ENCODE results near the gene SERPINA5. TPM values are rescaled to one million over a fixed set of nuclear protein-coding genes. Genes with fewer than 3 reads are reported as not detected.

SERPINA5 gene
- total and polyA plus RNA-seq, 2 of the 13 experiments (the other 11 are each of a cell fraction or from before 2014, with no cell fraction given): 449 to 498 TPM

- TF ChIP-seq SP4 (CRISPR knock-in tag; IDR thresholded peaks at IDR 0.05): no peak
- TF ChIP-seq ZNF510 (CRISPR knock-in tag; IDR thresholded peaks at IDR 0.05; ENCODE audit: low read depth): 0 out of 2 replicates have a peak, but pooled peaks have one; percentile 29
- TF ChIP-seq ZNF33B (CRISPR knock-in tag; IDR thresholded peaks at IDR 0.05): no peak
- no peak for TF ChIP-seq TAF15 (IDR thresholded peaks at IDR 0.05; ENCODE audit: low read depth, low read length, poor library complexity, severe bottlenecking)
- TF ChIP-seq SPEN (CRISPR knock-in tag; IDR thresholded peaks at IDR 0.05; ENCODE audit: low read depth): peak; percentile 22; the same call in 1 of the 2 replicates
- 0 out of 2 replicates have a peak, but pooled peaks have one; percentile 48 for TF ChIP-seq ARNT2 (CRISPR knock-in tag; IDR thresholded peaks at IDR 0.05; ENCODE audit: low read depth)
- TF ChIP-seq NCOA1 (CRISPR knock-in tag; IDR thresholded peaks at IDR 0.05): no peak
- no peak for TF ChIP-seq MAX (IDR thresholded peaks at IDR 0.05)
- TF ChIP-seq ZNF770 (CRISPR knock-in tag; IDR thresholded peaks at IDR 0.05): no peak
- no peak for TF ChIP-seq HMG20B (CRISPR knock-in tag; conservative IDR thresholded peaks at IDR 0.05)
- 0 out of 2 replicates have a peak, but pooled peaks have one; percentile 31 for TF ChIP-seq ZNF329 (CRISPR knock-in tag; IDR thresholded peaks at IDR 0.05; ENCODE audit: low read depth)
- peak; percentile 13; the same call in 1 of the 2 replicates for TF ChIP-seq HIVEP1 (CRISPR knock-in tag; IDR thresholded peaks at IDR 0.05)
- TF ChIP-seq RAD21 (CRISPR knock-in tag; IDR thresholded peaks at IDR 0.05): peak; percentile 84
- peak; percentile 24 for TF ChIP-seq YY1 (IDR thresholded peaks at IDR 0.05; ENCODE audit: insufficient read depth, insufficient replicate concordance, low read depth, low read length)
- no peak for TF ChIP-seq BORCS8-MEF2B (CRISPR knock-in tag; IDR thresholded peaks at IDR 0.05)
- no peak for TF ChIP-seq YEATS4 (CRISPR knock-in tag; IDR thresholded peaks at IDR 0.05; ENCODE audit: borderline replicate concordance)
- no peak for TF ChIP-seq TCF7L2 (IDR thresholded peaks at IDR 0.05; ENCODE audit: low read depth, low read length)
- TF ChIP-seq STAG1 (CRISPR knock-in tag; IDR thresholded peaks at IDR 0.05): peak; percentile 85
- TF ChIP-seq KAT8 (CRISPR knock-in tag; IDR thresholded peaks at IDR 0.05): no peak
- TF ChIP-seq HNF1A (IDR thresholded peaks at IDR 0.05; ENCODE audit: low read depth): no peak
- 0 out of 2 replicates have a peak, but pooled peaks have one; percentile 32 for TF ChIP-seq HNF1A (CRISPR knock-in tag; IDR thresholded peaks at IDR 0.05; ENCODE audit: borderline replicate concordance)
- 0 out of 2 replicates have a peak, but pooled peaks have one; percentile 35 for TF ChIP-seq ZC3H13 (CRISPR knock-in tag; IDR thresholded peaks at IDR 0.05)
Observed at GRCh38 chr14:94548999-94549985, 31.9 kb upstream of the SERPINA5 start (continued).
